Lower leg skin (tissue), 4 donors: ENCODE results near the gene RGS8. TPM values are rescaled to one million over a fixed set of nuclear protein-coding genes. Genes with fewer than 3 reads are reported as not detected.

Experiments used
- DNase-seq, 2 donors: peaks; one replicate each; pipeline ENCODE4 v3.0.0-alpha.2; 2019; ENCODE audit warnings: low spot score in 2 of 2
- H3K4me3 ChIP-seq: fragments of 200-600 bp; sonication (generic); 2 replicates; pipeline ENCODE4 v1.5.1; 2017; ENCODE audit warnings: mild to moderate bottlenecking, low read depth; ENCODE audit not compliant: poor library complexity, severe bottlenecking
- CTCF ChIP-seq, 3 donors: fragments of 450-650 bp; IDR thresholded peaks; one replicate each; pipeline ENCODE4 v1.5.1; 2016; ENCODE audit warnings: antibody characterized with exemption in 3 of 3, mild to moderate bottlenecking in 3 of 3, moderate library complexity in 2 of 3
- POLR2A ChIP-seq, 2 donors: fragments of 450-650 bp; IDR thresholded peaks; one replicate each; pipeline ENCODE4 v1.6.1; 2016 to 2017; ENCODE audit warnings: antibody characterized with exemption in 2 of 2, mild to moderate bottlenecking in 1 of 2, moderate library complexity in 1 of 2
- WGBS, 2 donors: methylation state at CpG; one replicate each; pipeline ENCODE4 v1.1.5; 2018; 5-methylcytosine and 5-hydroxymethylcytosine counted together
- intact Hi-C: fragments of 100-400 bp; cut with DNase I; formaldehyde crosslinking; loops from one replicate; pipeline ENCODE4 v1.15.0; 2023; ENCODE audit warnings: low total_unique reads
- total RNA-seq, 4 donors: library from RNA; depleted of rRNA; stranded (reverse); fragments of >200 nt; gene quantifications; one replicate each; pipeline ENCODE4 v1.1.0, GENCODE V29; 2016

Gene RGS8
- total RNA-seq, 4 donors from 2014 or later = not detected

- DNase-seq = no peak
- intact Hi-C loops = no loop called here
- TF ChIP-seq POLR2A (IDR thresholded peaks at IDR 0.05) = no peak
- no peak for TF ChIP-seq CTCF (IDR thresholded peaks at IDR 0.05)
- 93 to 95% methylated on average over 2 of the region's 2 CpGs for WGBS, 2 donors
- no peak overlapping the region for H3K4me3 ChIP-seq
Measured at GRCh38 chr1:182653986-182654385, 30.4 kb downstream of the RGS8 start.

GRCh38 chr1:182652933-182653332 lies 31.5 kb downstream of the RGS8 start:
- TF ChIP-seq POLR2A (IDR thresholded peaks at IDR 0.05) (no peak), CTCF (IDR thresholded peaks at IDR 0.05) (no peak)
- DNase-seq = no peak
- H3K4me3 ChIP-seq = no peak overlapping the region
- WGBS, 2 donors = 55 to 97% methylated on average over 3 of the region's 3 CpGs
- intact Hi-C loops = no loop called here

DNA sequence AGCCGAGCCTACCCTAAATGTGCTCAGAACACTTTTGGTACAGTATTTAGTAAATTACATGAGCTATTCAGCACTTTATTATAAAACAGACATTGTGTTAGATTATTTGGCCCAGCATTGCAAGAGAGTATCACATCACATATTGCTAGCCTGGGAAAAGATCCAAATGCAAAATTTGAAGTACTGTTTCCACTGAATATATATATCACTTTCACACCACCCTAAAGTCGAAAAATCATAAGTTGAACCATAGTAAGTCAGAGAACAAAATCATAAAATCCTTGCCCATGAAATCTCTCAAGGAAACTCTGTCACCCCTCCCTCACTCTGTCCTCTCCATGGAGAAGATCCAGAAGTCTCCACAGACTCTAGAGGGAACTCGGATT lies 33.1 kb downstream of the RGS8 start:
- TF ChIP-seq CTCF (IDR thresholded peaks at IDR 0.05) (no peak), POLR2A (IDR thresholded peaks at IDR 0.05) (no peak)
- H3K4me3 ChIP-seq = no peak overlapping the region
- intact Hi-C loops = no loop called here
- DNase-seq = no peak
- 61 to 69% methylated on average over 3 of the region's 3 CpGs for WGBS, 2 donors

- WGBS, 2 donors = 78 to 80% methylated on average over 6 of the region's 6 CpGs
- no peak for TF ChIP-seq POLR2A (IDR thresholded peaks at IDR 0.05)
- TF ChIP-seq CTCF (IDR thresholded peaks at IDR 0.05) = no peak
- no peak overlapping the region for H3K4me3 ChIP-seq
- intact Hi-C loops = no loop called here
- no peak for DNase-seq
Measured at GRCh38 chr1:182650678-182651338, 33.6 kb downstream of the RGS8 start.

DNA sequence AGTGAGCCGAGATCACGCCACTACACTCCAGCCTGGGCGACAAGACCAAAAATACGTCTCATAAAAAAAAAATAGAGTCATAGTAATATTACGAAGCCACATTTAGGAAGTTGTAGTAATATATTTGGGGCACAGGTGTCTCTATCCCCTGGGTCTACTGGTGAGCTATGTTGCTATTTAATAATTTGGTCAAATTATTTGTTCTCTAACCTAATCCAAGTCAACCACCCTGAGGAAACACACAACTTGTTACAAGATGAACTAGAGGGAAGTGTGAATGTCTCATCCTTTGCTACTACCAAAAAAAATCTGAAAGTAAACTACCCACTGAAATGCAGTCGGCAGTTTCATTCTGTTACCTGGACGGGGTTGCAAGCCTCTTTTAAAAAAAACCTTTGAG lies 35.3 kb downstream of the RGS8 start:
- 93% methylated on average over 7 of the region's 7 CpGs for WGBS, 2 donors
- no peak overlapping the region for H3K4me3 ChIP-seq
- TF ChIP-seq CTCF (IDR thresholded peaks at IDR 0.05) = no peak
- TF ChIP-seq POLR2A (IDR thresholded peaks at IDR 0.05) = no peak
- intact Hi-C loops = no loop called here
- no peak for DNase-seq

DNA sequence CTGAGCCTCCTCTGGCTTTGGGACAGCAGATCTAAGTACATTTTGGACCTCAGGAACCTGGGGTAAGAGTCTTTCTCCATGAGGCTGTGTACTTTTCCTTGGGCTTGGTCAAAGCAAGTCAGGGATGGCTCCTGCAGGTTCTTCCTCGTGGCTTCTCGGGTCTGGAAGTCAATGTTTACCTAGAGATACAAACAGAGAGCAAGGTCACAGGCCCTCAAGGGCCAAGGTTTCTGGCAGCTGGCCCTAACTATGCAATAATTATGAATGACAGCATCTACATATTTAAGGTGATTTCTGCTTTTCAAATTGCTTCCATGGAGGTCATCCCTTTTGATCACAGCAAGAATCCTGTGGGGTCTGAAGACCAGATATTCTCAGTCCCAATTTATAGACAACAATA lies 37.6 kb downstream of the RGS8 start:
- intact Hi-C loops = no loop called here
- no peak overlapping the region for H3K4me3 ChIP-seq
- 48 to 57% methylated on average over 2 of the region's 2 CpGs for whole genome bisulfite sequencing, 2 donors
- TF ChIP-seq CTCF (IDR thresholded peaks at IDR 0.05) (no peak), POLR2A (IDR thresholded peaks at IDR 0.05) (no peak)
- DNase-seq = no peak
